Stomach (tissue), 4 donors: ENCODE measurements around the gene ANTXR1.

Experiments
- CTCF ChIP-seq, 7 experiments: fragments of 450-650 bp in 4 of 7; fragments of 200-600 bp in 3 of 7; sonication (generic) in 3 of 7; IDR thresholded peaks; one replicate each; pipeline ENCODE4 v1.5.1; 2016 to 2019; ENCODE audit warnings: antibody characterized with exemption in 7 of 7, control low read depth in 2 of 7, mild to moderate bottlenecking in 1 of 7
- POLR2A ChIP-seq, 4 donors: fragments of 450-650 bp; IDR thresholded peaks; one replicate each; pipeline ENCODE4 v1.6.1; 2016; ENCODE audit warnings: antibody characterized with exemption in 4 of 4, control low read depth in 2 of 4, mild to moderate bottlenecking in 1 of 4, moderate library complexity in 1 of 4

- no peak for TF ChIP-seq CTCF (IDR thresholded peaks at IDR 0.05)
- no peak for TF ChIP-seq POLR2A (IDR thresholded peaks at IDR 0.05)
These were observed 105.6 kb downstream of the ANTXR1 start for GRCh38 chr2:69118609-69119008.
